Progenitor cell of endocrine pancreas (in vitro differentiated cells): ENCODE data around the gene NAV2. TPM values are rescaled to one million over a fixed set of nuclear protein-coding genes. Genes with fewer than 3 reads are reported as not detected.

Experiments
- DNase-seq: peaks from one replicate; pipeline ENCODE4 v3.0.0; 2021; ENCODE audit warnings: low spot score; ENCODE audit not compliant: unreplicated experiment
- H3K27ac Mint-ChIP-seq: 2 replicates; pipeline ENCODE4 v1.8.0; 2021; ENCODE audit warnings: mild to moderate bottlenecking, moderate library complexity, mixed read lengths
- H3K27me3 Mint-ChIP-seq: 2 replicates; pipeline ENCODE4 v1.8.0; 2021; ENCODE audit warnings: mixed read lengths
- H3K36me3 Mint-ChIP-seq: 2 replicates; pipeline ENCODE4 v1.8.0; 2022; ENCODE audit warnings: mixed read lengths; ENCODE audit not compliant: insufficient read depth
- H3K4me1 Mint-ChIP-seq: 2 replicates; pipeline ENCODE4 v1.8.0; 2021; ENCODE audit warnings: low read depth, mixed read lengths
- H3K4me3 Mint-ChIP-seq: 2 replicates; pipeline ENCODE4 v1.8.0; 2021; ENCODE audit warnings: low read depth, mild to moderate bottlenecking, moderate library complexity, mixed read lengths
- H3K9me3 Mint-ChIP-seq: 2 replicates; pipeline ENCODE4 v1.8.0; 2021; ENCODE audit warnings: low read depth, mixed read lengths
- total RNA-seq: library from RNA; stranded (reverse); gene quantifications from 2 replicates; pipeline ENCODE4 v1.2.1, GENCODE V29; 2021
- TF ChIP-seq, protein P1 (sequence below): fragments of 200-600 bp; sonication (generic); IDR thresholded peaks from one replicate; pipeline ENCODE4 v1.5.0; 2021; ENCODE audit warnings: antibody characterized with exemption, mild to moderate bottlenecking; ENCODE audit not compliant: unreplicated experiment

NAV2 gene
- total RNA-seq, 1 donor from 2014 or later, result 88.3 TPM

DNA sequence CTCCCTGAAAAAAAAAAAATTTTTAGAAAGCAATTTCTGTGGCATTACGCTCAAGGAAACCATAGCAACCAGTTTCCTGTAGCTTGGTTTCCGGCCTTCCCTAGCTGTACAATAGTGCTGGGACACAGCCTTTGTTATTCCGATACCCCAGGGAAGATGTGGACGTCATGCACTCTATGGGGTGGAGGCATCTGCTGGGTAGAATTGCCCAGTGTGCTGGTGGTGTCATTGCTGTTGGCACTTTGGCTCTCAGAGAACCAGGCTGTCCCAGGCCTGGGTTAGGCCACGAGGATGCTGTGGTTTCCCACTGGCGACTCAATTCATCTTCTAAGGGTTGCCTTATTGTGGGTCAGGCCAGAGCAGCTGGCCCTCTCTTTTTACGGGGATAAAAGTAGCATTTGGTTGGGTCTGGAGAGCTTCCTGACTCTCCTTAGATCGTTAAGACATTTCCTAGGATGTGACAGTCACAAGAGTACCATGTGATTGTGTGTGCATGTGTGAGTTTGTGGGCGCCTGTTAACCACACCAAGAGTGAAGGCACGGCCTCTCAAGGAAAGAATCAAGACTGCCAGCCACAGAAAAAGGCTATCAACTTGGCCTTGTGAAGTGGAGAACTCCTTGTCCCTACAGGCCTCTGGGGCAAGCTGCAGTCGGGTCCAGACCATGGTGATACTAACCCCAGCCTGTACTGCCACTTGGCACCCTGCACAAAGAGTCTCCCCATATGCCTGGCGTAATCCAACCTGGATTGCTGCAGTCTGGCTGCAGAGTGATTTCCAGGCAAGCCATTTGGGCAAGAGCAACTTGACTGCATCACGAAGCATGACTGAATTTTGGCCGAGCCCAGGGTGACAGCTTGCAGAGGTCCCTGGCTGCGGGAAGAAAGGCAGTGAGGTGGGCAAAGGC is 35.9 kb upstream of the NAV2 start:
- H3K36me3 Mint-ChIP-seq, result no peaks in the 10 kb centered on the region
- H3K9me3 Mint-ChIP-seq, result no peaks in the 10 kb centered on the region
- DNase-seq, result no peak
- TF ChIP-seq, protein P1, sequence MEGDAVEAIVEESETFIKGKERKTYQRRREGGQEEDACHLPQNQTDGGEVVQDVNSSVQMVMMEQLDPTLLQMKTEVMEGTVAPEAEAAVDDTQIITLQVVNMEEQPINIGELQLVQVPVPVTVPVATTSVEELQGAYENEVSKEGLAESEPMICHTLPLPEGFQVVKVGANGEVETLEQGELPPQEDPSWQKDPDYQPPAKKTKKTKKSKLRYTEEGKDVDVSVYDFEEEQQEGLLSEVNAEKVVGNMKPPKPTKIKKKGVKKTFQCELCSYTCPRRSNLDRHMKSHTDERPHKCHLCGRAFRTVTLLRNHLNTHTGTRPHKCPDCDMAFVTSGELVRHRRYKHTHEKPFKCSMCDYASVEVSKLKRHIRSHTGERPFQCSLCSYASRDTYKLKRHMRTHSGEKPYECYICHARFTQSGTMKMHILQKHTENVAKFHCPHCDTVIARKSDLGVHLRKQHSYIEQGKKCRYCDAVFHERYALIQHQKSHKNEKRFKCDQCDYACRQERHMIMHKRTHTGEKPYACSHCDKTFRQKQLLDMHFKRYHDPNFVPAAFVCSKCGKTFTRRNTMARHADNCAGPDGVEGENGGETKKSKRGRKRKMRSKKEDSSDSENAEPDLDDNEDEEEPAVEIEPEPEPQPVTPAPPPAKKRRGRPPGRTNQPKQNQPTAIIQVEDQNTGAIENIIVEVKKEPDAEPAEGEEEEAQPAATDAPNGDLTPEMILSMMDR, result no peak
- peaks cover 4% of the 10 kb centered on the region for H3K4me1 Mint-ChIP-seq
- peaks cover 27% of the 10 kb centered on the region for H3K27me3 Mint-ChIP-seq
- no peak overlapping the region for H3K27ac Mint-ChIP-seq
- no peak overlapping the region for H3K4me3 Mint-ChIP-seq

DNA sequence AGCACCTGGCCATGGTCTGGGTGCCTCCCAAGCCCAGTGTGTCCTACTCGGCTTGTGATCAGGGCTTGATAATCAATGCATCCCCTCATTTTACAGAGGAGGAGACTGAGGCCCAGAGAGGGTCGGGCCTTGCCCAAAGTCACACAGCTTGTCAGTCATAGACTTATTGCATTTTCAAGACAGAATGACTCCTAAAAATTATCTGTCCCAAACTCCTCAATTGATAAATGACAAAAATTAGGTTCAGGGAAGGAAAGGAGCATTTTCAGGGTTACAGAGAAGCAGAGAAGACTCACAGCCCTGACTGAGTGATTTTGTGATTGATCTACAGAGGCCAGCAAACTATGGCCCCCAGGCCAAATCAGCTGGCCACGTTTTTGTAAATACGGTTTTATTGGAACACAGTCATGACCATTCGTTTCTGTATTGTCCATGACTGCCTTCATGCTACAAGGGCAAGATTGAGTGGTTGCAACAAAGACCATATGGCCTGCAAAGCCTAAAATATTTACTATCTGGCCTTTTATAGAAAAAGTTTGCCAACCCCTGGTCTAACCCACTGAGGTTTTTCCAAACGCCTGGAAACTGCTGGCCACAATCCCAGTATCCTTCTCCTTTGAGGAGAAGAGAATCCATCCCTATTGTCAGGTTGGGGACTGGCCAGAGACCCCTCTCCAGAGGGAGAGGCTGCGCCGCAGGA is 35.1 kb upstream of the NAV2 start:
- Mint-ChIP-seq H3K4me1 (peaks cover 4% of the 10 kb centered on the region), H3K27ac (no peak overlapping the region), H3K9me3 (no peaks in the 10 kb centered on the region), H3K27me3 (peaks cover 30% of the 10 kb centered on the region), H3K36me3 (no peaks in the 10 kb centered on the region), H3K4me3 (no peak overlapping the region)
- no peak for DNase-seq
- TF ChIP-seq, protein P1, result no peak

DNA sequence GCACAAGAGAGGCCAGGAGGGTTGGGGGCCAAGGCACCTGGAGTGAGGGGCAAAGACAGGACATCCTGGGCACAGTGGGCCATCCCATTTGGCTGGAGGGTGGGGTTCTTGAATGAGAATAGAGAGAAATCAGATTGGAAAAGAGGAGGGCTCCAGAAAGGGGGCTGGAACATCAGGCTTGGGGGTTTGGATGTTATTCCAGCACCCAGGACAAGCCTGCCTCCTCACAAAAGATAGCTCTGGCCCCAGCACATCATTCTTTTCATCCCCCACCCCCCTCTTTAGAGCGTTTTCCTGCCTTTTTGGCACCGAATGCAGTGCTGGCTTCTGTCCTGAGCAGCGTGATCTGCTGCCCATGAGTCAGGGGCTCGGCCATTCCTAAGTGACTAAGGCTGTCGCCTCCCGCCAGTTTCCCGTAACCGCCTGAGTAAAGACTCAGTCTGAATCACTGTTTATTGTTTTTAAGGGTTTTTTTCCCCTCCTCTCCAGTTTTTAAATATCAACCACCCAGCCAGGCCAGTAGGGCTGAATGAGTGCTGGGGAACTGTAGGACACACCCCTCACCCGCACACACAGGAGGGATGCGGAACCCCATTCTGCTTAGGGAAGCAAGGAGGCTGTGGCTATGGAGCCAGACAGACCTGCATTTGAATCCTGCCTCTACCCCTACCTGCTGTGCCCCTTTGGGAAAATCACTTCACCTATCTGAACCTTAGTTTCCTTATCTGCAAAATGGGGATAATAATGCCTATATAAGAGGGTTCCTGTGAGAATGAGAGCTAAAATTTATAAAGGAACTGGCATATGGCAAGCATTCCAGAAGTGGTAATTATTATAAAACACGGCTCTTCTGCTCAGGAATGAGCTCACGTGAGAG is 32.4 kb upstream of the NAV2 start:
- H3K27me3 Mint-ChIP-seq, result peaks cover 32% of the 10 kb centered on the region
- peak overlapping the region; percentile 63 for H3K27ac Mint-ChIP-seq
- H3K36me3 Mint-ChIP-seq, result no peaks in the 10 kb centered on the region
- no peak for DNase-seq
- H3K9me3 Mint-ChIP-seq, result no peaks in the 10 kb centered on the region
- TF ChIP-seq, protein P1, result no peak
- no peak overlapping the region for H3K4me3 Mint-ChIP-seq
- H3K4me1 Mint-ChIP-seq, result no peaks in the 10 kb centered on the region

DNA sequence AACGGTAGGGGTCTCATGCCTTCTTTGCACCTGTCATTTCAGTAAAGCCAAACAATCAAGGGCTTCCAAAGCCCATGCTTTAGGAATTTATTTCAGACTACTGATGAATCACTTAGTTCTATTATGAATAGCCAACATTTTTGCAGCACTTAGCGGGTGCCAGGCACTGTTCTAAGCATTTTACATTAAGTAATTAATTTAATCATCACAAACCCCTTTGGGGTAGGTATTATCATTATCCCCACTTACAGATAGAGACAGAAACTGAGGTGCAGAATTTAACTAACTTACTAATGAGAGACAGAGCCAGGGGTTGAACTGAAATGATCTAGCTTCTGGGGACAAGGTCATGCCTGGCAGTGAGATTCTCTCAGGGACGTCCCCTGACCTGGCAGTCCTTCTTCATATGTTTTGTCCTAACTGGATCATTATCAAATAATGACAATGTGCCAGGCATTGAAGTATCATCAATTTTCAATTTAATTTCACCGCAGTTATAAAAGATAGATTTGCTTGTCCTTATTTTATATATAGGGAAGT is 31.7 kb upstream of the NAV2 start:
- H3K27me3 Mint-ChIP-seq, result peaks cover 30% of the 10 kb centered on the region
- no peak overlapping the region for H3K4me3 Mint-ChIP-seq
- TF ChIP-seq, protein P1, result no peak
- H3K9me3 Mint-ChIP-seq, result no peaks in the 10 kb centered on the region
- no peak for DNase-seq
- no peak overlapping the region for H3K27ac Mint-ChIP-seq
- H3K4me1 Mint-ChIP-seq, result no peaks in the 10 kb centered on the region
- no peaks in the 10 kb centered on the region for H3K36me3 Mint-ChIP-seq
